Stimulated activated CD4-positive, alpha-beta T cell treated with anti-CD3 and anti-CD28 coated beads, TNF-alpha, amount 100 ng/mL, for 1 hour (primary cell): ENCODE results near the gene SREBF2.

Experiments
- DNase-seq, 3 donors: peaks; one replicate each; pipeline ENCODE4 v3.0.0-alpha.2; 2020; ENCODE audit warnings: low read depth in 3 of 3, low spot score in 1 of 3

Gene SREBF2

GRCh38 chr22:41832553-41833368 is at the start of gene SREBF2:
Gene SREBF2 (plus strand): TSS chr22:41833105. CDS start chr22:41833271, 166 bp downstream.
- DNase-seq, result peak; percentile 96 to 97 (median 96)

GRCh38 chr22:41787331-41787730 is 45.6 kb upstream of the SREBF2 start:
- no peak for DNase-seq

GRCh38 chr22:41793871-41794270 is 39.0 kb upstream of the SREBF2 start:
- no peak for DNase-seq

GRCh38 chr22:41798736-41799135 is 34.2 kb upstream of the SREBF2 start:
- no peak for DNase-seq

- DNase-seq, result no peak
Observed at GRCh38 chr22:41799486-41800347, 33.2 kb upstream of the SREBF2 start.

- peak; percentile 77 to 82 (median 78) for DNase-seq
Observed at GRCh38 chr22:41800348-41801146, 32.4 kb upstream of the SREBF2 start, which contains the start of gene CCDC134. Gene CCDC134 (plus strand): TSS chr22:41800679. CDS start chr22:41808891, 8,212 bp downstream.

GRCh38 chr22:41801147-41801819 is 31.6 kb upstream of the SREBF2 start:
- no peak for DNase-seq

- no peak for DNase-seq
Observed at GRCh38 chr22:41801886-41802285, 31.0 kb upstream of the SREBF2 start.

GRCh38 chr22:41805639-41806038 is 27.3 kb upstream of the SREBF2 start:
- no peak for DNase-seq

GRCh38 chr22:41808400-41808799 is 24.5 kb upstream of the SREBF2 start:
- DNase-seq, result no peak

GRCh38 chr22:41810022-41810421 is 22.9 kb upstream of the SREBF2 start:
- no peak for DNase-seq

- no peak for DNase-seq
Observed at GRCh38 chr22:41812805-41813545, 19.9 kb upstream of the SREBF2 start.

- DNase-seq, result no peak
Observed at GRCh38 chr22:41813726-41814410, 19.0 kb upstream of the SREBF2 start.

GRCh38 chr22:41815716-41816115 is 17.2 kb upstream of the SREBF2 start:
- DNase-seq, result no peak

GRCh38 chr22:41816241-41816640 is 16.7 kb upstream of the SREBF2 start:
- no peak for DNase-seq

GRCh38 chr22:41816871-41817270 is 16.0 kb upstream of the SREBF2 start:
- no peak for DNase-seq

GRCh38 chr22:41818011-41818410 is 14.9 kb upstream of the SREBF2 start:
- DNase-seq, result no peak

- no peak for DNase-seq
Observed at GRCh38 chr22:41818596-41818995, 14.3 kb upstream of the SREBF2 start.

GRCh38 chr22:41819257-41819656 is 13.6 kb upstream of the SREBF2 start:
- no peak for DNase-seq
